Frontal cortex (tissue), 4 donors: ENCODE results near the gene C1orf159. TPM values are rescaled to one million over a fixed set of nuclear protein-coding genes. Genes with fewer than 3 reads are reported as not detected.
"Not testable (repeated sequence)": the region's sequence is repeated elsewhere in the genome, so short reads cannot be mapped to it uniquely, and the experiment has no call there.

Source experiments
- DNase-seq, 2 donors: peaks; one replicate each; pipeline ENCODE4 v3.0.0; 2012; ENCODE audit warnings: low spot score in 2 of 2
- FAIRE-seq: peaks from 2 replicates; lab custom pipeline; 2012; peaks lifted over from hg19 to GRCh38; lab: Jason Lieb, UNC
- total RNA-seq: library from RNA; depleted of rRNA; stranded (reverse); fragments of >200 nt; gene quantifications from one replicate; pipeline ENCODE4 v1.2.3, GENCODE V29; 2014
- donor health status: control.
- donor health status: control.
- donor health status: control.

The C1orf159 gene
- total RNA-seq, 1 donor from 2014 or later = 6.1 TPM

DNA sequence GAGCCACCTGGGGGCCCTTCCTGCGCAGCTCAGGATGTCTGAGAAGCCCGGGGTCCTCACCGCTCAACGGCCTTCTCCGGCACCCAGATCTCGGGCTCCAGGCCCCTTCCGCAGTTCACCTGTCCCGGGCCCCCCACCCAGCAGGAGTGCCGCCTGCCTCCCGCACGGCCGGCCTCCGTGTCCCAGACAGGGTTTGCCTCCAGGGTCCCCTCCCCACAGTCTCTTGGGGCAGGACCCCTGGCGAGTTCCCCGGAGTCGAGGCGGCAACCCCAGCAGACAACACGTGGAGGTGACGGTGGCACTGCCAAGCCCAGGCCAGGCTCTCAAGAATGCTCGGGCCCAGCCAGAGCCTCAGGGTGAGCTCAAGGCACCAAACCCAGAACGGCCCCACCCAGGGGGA lies 35.4 kb upstream of the C1orf159 start:
- FAIRE-seq (no peak), DNase-seq (no peak)

GRCh38 chr1:1150100-1150499 lies 34.2 kb upstream of the C1orf159 start:
- FAIRE-seq (no peak), DNase-seq (no peak)

DNA sequence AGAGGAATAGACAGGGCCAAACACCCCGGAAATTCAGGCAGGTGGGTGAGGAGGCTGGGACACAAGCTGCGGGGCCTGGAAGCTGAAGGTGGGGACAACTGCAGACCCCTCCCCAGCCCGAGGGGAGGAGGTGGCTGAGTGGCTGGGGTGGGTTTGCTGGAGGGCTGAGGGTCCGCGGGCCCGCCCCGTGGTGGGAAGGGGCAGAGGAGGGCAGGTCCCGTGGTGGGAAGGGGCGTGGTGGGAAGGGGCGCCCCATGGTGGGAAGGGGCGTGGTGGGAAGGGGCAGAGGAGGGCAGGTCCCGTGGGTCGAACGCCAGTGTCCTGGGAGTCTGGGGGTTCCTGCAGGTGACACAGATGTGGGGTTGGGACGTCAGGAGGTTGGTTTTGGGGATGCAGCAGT lies 33.5 kb upstream of the C1orf159 start:
- DNase-seq (no peak), FAIRE-seq (no peak)

DNA sequence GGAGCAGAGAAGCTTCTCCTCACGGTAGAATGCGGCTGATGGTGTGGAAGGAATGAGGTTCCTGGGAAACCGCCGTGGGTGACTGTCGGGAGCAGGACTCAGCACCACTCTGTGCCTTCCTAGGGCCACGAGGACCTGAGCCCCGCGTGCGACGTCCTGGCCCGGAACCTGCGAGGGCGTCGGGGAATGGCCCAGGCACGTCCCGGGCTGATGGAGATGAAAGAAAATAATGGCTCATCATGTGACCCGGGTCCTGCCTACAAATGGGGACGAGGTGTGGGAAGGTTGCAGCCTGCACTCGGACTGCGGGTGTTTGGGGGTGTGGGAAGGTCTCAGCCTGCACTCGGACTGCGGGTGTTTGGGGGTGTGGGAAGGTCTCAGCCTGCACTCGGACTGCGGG lies 32.7 kb upstream of the C1orf159 start:
- FAIRE-seq (no peak), DNase-seq (no peak)

GRCh38 chr1:1148061-1148460 lies 32.2 kb upstream of the C1orf159 start:
- FAIRE-seq = no peak
- DNase-seq = no peak

DNA sequence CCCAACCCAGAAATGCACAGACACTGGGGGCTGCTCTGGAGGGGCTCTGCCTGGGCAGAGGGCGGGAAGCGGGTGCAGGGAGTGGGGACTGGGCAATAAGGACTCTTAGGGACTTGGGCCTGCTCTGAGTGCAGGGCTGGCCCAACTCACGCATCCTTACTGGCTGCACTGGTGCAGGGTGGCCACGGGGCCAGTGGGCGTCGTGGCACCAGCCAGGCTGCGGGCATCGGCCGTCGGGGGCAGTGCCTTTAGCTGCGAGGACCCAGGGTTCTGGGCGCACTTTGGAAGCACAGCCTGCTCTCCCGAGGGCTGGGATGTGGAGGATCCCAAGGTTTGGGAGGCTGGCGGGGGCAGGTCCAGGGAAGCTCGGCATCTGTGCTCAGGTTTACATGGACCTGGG lies 30.7 kb upstream of the C1orf159 start:
- no peak for DNase-seq
- no peak for FAIRE-seq

GRCh38 chr1:1146026-1146425 lies 30.1 kb upstream of the C1orf159 start:
- DNase-seq = no peak
- FAIRE-seq = no peak

DNA sequence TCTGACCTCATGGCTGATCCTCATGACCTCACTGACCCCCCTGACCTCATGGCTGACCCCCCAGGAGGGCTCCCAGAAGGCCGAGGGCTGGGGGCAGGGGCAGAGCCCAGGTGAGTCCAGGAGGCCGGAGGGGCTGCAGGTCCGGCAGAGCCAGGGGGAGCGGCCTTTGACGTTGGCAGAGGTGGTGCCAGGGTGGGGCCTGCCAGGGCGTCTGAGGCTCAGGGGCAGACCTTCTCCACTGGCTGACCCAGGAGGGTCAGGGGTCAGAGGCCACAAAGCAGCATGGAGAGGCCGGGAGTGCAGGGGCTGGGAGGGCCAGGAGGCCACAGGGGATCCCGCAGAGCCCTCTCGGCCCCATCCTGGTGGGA lies 29.6 kb upstream of the C1orf159 start:
- no peak for DNase-seq
- no peak for FAIRE-seq

DNA sequence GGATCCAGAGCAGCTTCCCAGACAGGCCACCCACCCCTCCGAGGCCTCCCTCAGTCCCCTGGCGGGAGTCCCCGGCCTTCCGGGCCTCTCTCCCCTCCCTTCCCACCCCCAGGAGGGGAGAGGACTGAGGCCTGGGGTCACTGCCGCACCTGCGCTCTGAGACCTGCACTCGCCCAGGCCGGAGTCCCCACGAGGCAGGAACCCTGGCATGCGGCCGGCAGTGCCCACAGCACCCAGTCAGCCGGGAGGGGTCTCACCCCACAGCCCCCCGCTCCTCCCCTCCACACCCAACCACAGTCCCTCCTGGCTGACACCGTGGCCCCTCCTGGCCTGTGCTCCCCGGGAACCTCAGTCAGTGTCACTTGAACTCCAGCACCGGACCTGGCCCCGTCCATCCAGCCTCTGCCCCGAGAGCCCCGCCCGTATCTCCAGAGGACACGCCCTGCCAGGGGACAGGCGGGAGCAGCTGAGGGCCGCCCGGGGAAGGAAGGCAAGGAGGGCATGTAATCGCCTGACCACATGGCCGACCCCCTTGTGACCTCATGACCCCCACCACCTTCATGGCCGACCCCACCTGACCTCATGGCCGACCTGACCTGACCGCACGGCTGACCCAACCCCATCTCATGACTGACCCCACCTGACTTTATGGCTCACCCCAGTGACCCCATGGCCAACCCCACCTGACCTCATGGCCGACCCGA lies 29.1 kb upstream of the C1orf159 start:
- FAIRE-seq (no peak), DNase-seq (no peak)

GRCh38 chr1:1144122-1144842 lies 28.4 kb upstream of the C1orf159 start:
- FAIRE-seq (no peak), DNase-seq (no peak)

GRCh38 chr1:1143636-1144035 lies 27.7 kb upstream of the C1orf159 start:
- FAIRE-seq (no peak), DNase-seq (no peak)

DNA sequence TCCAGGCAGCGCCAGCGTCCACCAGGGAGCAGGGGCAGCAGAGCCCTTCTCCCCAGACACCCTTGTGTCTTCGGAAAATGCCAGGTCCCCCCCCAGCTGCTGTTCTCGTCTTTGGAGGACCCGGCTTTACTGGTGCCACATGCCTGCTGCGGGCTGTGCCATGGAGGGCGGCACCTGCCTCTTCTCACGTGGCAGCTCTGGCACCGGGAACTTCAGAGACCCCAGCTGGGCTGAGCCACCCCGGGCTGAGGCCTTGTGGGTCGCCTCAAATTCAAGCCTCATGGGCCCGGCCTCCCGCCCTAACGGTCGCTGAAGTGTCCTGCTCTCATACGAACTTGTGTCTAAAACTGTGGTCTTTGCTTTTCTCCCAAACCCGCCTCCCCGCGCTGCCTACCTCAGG lies 27.0 kb upstream of the C1orf159 start:
- FAIRE-seq = no peak

GRCh38 chr1:1142352-1142751 lies 26.5 kb upstream of the C1orf159 start:
- DNase-seq, FAIRE-seq: not testable (repeated sequence)

More for the DNA sequence above, 27.0 kb upstream of the C1orf159 start:
- DNase-seq = no peak

DNA sequence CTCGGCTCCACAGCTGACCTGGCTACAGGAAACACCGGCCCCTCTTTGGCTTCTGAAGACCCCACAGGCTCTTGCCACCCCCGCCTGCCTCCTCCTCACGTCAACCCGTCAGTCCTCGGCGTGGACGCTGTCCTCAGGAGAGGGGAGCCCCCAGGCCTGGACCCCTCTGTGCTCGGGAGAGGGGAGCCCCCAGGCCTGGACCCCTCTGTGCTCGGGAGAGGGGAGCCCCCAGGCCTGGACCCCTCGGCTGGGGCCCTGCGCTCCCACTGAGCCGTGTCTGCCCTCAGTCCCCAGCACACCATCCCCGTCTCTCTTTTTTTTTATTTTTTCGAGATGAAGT lies 26.0 kb upstream of the C1orf159 start:
- DNase-seq = no peak
- no peak for FAIRE-seq

DNA sequence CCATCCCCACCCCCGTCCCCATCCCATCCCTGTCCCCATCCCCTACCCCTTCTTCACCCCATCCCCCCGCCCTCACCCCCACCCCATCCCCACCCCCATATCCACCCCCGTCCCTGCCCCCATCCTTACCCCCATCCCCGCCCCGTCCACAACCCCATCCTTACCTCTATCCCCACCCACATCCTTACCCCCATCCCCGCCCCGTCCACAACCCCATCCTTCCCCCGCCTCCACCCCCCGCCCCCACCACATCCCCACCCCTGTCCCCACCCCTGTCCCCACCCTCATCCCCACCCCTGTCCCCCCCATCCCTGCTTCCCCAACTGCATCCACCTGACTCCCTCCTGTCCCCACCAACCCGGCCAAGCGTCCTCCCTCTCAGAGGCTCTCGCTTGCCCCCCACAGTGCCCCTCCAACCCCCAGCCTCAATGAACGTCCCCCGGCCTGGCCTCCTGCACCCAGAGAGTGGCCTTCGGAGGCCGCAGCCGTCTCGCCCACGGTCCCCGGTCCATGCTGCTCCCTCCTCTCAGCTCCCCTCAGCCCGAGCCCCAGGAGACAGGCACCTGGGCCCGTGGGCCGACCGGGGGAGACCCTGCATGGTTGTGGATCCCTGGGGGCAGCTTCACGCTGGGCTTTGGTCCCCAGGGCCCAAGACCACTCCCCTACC lies 25.5 kb upstream of the C1orf159 start:
- DNase-seq (no peak), FAIRE-seq (no peak)

- FAIRE-seq (no peak), DNase-seq (no peak)
Observed at GRCh38 chr1:1140673-1141072, 24.8 kb upstream of the C1orf159 start.

GRCh38 chr1:1137256-1138045 lies 21.6 kb upstream of the C1orf159 start:
- DNase-seq (no peak), FAIRE-seq (no peak)

- FAIRE-seq (no peak), DNase-seq (no peak)
Observed at GRCh38 chr1:1136547-1137230, 20.8 kb upstream of the C1orf159 start.

GRCh38 chr1:1135339-1136136 lies 19.6 kb upstream of the C1orf159 start:
- FAIRE-seq (no peak), DNase-seq (no peak)
